ENCODE measurements around the gene PCDH9. TPM values are rescaled to one million over a fixed set of nuclear protein-coding genes. Genes with fewer than 3 reads are reported as not detected.

The PCDH9 gene
- total and polyA plus RNA-seq, 8 donors = 2.0 to 11.6 (median 3.1) TPM

DNA sequence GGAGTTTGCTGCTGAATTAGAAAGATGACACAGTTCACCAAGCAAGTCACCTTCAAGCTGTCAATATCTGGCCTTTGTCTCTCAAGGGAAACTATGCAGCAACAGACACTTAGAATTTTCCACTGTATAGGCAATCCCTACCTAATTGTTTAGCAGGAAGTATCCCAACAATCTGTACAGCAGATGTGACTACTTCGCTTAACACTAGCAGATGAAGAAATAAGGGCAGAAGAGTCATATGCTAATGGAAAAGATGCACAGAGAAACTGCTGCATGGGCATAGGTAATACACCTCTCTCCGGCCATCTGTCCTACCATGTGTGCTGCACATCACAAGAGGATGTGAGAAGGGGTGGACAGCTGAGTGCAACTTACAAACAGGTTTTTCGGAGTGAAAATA, 851.2 kb downstream of the PCDH9 start:
- intact Hi-C loops (cut with DNase I) = no loop called here
- DNase-seq (no peak), ATAC-seq (no peak)
- Histone ChIP-seq H3K9me3 (no peaks in the 10 kb centered on the region), H3K27ac (no peak overlapping the region), H3K36me3 (no peaks in the 10 kb centered on the region), H3K4me3 (no peak overlapping the region), H3K27me3 (no peaks in the 10 kb centered on the region), H3K4me1 (no peaks in the 10 kb centered on the region)
- TF ChIP-seq, protein P1, sequence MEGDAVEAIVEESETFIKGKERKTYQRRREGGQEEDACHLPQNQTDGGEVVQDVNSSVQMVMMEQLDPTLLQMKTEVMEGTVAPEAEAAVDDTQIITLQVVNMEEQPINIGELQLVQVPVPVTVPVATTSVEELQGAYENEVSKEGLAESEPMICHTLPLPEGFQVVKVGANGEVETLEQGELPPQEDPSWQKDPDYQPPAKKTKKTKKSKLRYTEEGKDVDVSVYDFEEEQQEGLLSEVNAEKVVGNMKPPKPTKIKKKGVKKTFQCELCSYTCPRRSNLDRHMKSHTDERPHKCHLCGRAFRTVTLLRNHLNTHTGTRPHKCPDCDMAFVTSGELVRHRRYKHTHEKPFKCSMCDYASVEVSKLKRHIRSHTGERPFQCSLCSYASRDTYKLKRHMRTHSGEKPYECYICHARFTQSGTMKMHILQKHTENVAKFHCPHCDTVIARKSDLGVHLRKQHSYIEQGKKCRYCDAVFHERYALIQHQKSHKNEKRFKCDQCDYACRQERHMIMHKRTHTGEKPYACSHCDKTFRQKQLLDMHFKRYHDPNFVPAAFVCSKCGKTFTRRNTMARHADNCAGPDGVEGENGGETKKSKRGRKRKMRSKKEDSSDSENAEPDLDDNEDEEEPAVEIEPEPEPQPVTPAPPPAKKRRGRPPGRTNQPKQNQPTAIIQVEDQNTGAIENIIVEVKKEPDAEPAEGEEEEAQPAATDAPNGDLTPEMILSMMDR (IDR thresholded peaks at IDR 0.05) = no peak

DNA sequence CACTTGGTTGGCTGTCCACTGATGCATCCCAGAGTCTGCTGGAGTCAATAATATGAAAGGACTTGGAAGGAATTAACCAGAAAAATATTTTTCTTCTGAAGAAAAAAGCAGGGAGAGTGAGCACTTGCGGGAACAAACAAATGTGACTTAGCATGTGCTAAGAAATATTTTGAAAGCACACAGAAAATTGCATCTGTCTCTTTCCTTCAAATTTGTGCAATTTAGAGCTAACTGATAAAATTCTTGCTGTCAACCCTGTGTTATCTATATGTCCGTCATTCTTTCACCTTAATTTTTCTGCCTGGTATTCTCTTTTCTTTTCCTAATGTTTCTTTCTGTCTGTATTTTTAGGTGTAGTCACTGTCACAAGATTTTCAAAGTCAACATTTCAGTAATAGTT, 852.6 kb downstream of the PCDH9 start:
- DNase-seq (no peak), ATAC-seq (no peak)
- Histone ChIP-seq H3K27me3 (no peaks in the 10 kb centered on the region), H3K4me3 (no peak overlapping the region), H3K27ac (no peak overlapping the region), H3K9me3 (no peaks in the 10 kb centered on the region), H3K36me3 (no peaks in the 10 kb centered on the region), H3K4me1 (no peaks in the 10 kb centered on the region)
- TF ChIP-seq, protein P1 (IDR thresholded peaks at IDR 0.05) = no peak
- intact Hi-C loops (cut with DNase I) = no loop called here

DNA sequence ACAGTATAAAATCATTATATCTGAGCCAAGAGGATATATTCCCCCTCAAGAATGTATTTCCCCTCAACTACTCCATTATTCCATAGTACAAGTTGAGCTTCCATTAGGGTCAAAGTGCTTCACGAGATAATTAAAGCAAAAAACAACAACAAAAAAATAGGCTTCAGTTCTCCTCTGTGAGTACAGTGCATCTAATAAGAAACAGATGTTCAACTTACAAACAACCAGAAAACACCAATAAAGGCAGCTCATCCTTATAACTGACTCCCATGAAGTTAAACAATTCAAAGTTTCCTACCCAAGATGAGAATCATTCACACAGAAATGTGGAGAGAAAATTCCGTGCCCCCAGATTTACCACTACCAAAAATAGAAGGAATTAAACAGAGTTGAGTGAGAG, 854.4 kb downstream of the PCDH9 start:
- Histone ChIP-seq H3K4me3 (no peak overlapping the region), H3K36me3 (no peaks in the 10 kb centered on the region), H3K27ac (no peak overlapping the region), H3K9me3 (no peaks in the 10 kb centered on the region), H3K4me1 (no peaks in the 10 kb centered on the region), H3K27me3 (no peaks in the 10 kb centered on the region)
- no peak for ATAC-seq
- DNase-seq = no peak
- TF ChIP-seq, protein P1 (IDR thresholded peaks at IDR 0.05) = no peak
- intact Hi-C loops (cut with DNase I) = no loop called here

DNA sequence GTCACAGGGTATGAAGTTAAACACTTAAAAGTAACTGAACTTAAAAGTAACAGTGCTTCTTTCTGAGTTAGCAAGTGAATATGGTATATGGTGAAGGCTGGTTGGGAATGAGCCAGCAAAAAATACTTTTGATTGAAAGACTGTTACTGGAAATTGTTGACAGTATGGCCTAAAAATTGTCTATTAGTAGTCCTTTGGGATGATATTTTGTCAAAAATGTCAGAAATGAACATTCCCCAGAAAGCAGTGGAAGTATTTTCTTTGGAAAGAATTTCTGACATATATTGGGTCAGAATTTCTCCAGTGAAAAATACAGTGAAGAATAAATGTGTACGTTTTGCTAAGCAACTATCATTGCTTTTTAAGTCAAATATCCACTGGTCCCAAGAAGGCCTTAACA, 860.5 kb downstream of the PCDH9 start:
- Histone ChIP-seq H3K36me3 (no peaks in the 10 kb centered on the region), H3K27ac (no peak overlapping the region), H3K9me3 (no peaks in the 10 kb centered on the region), H3K4me1 (no peaks in the 10 kb centered on the region), H3K4me3 (no peak overlapping the region), H3K27me3 (no peaks in the 10 kb centered on the region)
- no peak for ATAC-seq
- no peak for DNase-seq
- TF ChIP-seq, protein P1 (IDR thresholded peaks at IDR 0.05) = no peak
- intact Hi-C loops (cut with DNase I) = no loop called here

DNA sequence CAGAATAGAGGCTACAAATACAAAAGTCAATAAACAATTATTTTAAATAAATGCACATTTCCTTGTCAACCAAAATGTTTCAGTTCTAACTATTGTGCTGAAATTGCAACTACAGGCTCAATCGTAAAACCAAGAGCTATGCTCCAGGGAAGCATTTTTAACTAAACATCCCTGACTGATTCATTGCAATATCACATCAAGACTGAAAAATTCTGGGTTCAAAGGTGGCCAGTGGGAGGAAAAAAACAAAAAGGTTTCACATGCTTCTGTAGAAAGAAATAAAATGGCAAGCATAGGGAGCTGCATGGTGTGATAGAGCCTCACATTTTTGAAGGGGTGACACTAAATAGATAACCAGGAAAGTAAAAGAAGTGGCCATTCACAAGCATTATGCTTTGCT, 862.8 kb downstream of the PCDH9 start:
- ATAC-seq (no peak), DNase-seq (no peak)
- Histone ChIP-seq H3K36me3 (no peaks in the 10 kb centered on the region), H3K4me1 (no peaks in the 10 kb centered on the region), H3K27ac (no peak overlapping the region), H3K27me3 (no peaks in the 10 kb centered on the region), H3K9me3 (no peaks in the 10 kb centered on the region), H3K4me3 (no peak overlapping the region)
- intact Hi-C loops (cut with DNase I) = no loop called here
- TF ChIP-seq, protein P1 (IDR thresholded peaks at IDR 0.05) = no peak

Data from left lung (tissue), 10 donors.